GM19324 (cell line): ENCODE measurements around the gene PLEKHD1.

Experiments used
- ATAC-seq: cut with Tn5 transposase; IDR thresholded peaks from one replicate; pipeline ENCODE4 v1.9.1; 2021; ENCODE audit warnings: mild to moderate bottlenecking, moderate library complexity; ENCODE audit not compliant: unreplicated experiment, low FRiP score

The PLEKHD1 gene

DNA sequence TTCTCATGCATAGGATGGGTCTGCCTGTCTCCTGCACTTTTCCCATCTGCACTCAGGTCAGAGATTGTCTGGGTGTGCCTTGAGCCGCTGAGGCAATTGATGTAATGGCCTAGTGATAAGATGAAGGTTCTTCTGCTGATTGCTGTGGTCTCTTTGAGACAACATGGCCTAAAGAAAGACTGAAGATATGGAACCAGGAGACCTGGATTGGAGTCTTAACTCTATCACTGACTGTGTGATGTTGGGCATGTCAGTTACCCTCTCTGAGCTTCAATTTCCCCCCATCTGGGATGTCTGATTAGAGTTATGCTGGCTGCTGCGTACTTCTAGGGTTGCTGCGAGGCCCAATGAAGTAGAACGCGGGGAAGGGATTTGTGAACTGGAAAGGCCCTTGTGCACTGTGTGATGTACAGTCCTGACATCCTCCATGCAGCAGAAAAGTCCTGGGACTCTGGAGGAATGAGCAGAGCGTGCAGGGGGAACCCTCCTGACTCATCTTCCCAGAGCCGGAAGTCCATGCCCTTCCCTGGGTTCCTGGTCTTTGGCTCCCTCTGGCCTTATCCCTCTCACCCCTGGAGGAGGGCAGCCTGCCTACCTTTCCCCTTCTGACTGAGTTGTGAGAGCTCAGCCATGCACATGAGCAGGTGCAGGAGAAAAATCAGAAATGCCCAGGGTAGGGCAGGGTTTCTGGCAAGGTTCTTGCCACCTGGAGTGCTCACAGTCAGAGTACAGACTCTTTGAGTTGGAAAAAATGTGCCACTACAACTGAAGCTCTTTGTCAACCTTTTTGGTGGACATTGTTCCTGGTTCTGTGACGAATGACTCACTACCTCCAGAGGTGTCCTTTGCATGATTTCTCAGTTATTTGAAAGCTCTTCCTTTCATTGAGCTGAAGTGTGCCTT lies 21.1 kb downstream of the PLEKHD1 start:
- ATAC-seq: no peak

GRCh38 chr14:69506241-69506595 lies 21.7 kb downstream of the PLEKHD1 start:
- ATAC-seq: no peak

DNA sequence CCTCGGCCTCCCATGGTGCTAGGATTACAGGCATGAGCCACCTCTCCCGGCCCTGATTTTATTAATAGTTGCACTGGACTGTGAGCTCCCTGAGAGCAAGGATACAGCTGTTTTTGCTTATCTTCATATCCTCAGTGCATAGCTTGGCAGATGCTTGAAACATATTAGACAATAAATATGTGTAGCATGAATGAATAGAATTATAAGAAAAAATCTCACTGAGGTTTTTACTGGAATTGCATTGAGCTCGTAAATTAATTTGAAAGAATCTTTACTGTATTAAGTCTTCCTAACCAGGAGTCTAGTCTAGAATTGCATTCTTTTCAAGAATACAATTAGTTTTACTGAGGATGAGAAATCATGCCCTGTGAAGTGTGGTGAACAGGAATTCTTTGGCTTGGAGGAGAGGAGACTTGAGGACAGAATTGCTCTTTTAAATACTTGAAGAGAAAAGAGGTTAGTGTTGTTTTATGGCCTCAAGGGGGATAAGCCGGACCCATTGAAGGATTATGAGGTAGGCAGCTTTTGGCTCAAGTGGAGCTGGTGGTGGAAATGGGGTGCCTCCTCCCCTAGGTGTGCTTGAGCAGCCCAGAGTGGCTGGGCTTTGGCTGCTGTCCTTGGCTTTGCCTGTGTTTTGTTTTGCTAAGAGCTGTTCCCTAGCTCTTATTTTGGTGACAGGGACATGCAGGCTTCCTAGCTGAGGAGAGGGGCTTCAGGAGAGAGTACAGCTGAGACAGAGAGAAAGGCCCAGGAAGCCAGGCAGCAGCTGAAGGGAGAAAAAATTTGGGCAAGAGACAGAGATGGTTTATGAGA lies 34.0 kb downstream of the PLEKHD1 start:
- no peak for ATAC-seq

DNA sequence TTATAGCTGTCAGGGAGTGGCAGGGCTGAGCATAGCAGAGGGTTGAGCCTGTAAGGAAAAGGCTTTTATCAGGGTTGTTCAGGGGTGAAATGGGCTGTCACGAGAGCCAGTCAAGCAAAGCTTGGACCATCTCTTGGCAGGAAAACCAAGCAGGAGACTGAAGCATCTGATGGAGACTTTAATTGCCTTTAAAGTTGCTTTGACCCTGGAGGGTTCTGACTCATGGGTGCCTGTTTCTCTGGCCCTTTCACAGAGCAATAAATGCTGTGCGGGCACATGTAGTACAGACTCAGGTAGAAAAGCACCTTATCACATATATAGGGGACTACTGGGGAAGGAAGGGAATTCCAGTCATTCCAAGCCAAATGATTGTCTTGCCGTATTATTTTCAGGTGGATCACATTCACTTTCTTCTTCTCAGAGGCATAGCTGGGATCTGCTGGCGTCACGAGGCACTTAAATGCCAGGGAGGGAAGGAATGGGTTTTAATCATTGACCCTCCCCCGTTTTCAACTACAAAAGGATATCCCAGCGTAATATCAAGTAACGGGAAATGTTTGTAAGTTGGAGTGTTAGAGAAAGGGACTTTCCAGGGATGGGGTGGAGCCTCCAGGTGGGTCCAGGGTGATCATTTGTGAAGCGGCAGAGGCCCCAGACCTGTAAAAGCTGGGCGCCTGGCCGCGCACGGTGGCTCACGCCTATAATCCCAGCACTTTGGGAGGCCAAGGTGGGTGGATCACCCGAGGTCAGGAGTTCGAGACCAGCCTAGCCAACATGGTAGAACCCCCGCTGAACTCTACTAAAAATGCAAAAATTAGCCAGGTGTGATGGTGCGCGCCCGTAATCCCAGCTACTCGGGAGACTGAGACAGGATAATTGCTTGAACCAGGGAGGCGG lies 34.9 kb downstream of the PLEKHD1 start:
- no peak for ATAC-seq

DNA sequence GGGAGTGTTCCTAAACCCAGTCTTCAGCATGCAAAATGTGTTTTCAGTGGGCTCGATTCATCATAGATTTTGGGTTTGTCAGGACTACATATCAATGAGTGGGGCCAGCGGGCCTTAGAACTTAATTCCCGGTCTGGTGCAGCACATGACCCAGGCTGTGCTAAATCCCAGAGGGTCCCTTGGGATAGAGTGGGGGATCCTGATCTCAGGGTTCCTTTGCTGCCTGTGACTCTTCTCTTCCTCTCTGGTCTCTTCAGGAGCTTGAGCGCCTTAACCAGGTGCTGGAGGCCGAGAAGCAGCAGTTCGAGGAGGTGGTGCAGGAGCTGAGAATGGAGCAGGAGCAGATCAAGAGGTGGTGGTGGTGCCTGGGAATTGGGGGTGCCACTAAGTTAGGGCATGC lies 37.5 kb downstream of the PLEKHD1 start:
- no peak for ATAC-seq

DNA sequence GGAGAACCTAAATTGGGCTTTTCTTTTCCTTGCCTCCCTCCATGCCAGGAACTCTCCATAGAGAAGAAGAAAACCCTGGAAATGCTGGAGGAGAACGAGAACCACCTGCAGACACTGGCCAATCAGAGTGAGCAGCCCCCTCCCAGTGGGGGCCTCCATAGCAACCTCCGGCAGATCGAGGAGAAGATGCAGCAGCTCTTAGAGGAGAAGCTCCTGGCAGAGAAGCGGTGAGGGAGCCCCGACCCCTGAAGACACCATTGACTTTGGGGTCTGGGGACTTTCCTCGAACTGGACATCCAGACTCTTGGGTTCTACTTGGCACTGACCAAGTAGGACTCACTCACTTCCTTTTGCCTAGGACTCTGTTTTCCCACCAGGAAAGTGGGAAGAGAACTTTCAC lies 41.4 kb downstream of the PLEKHD1 start:
- no peak for ATAC-seq

GRCh38 chr14:69527635-69528034 lies 43.1 kb downstream of the PLEKHD1 start:
- ATAC-seq: no peak

DNA sequence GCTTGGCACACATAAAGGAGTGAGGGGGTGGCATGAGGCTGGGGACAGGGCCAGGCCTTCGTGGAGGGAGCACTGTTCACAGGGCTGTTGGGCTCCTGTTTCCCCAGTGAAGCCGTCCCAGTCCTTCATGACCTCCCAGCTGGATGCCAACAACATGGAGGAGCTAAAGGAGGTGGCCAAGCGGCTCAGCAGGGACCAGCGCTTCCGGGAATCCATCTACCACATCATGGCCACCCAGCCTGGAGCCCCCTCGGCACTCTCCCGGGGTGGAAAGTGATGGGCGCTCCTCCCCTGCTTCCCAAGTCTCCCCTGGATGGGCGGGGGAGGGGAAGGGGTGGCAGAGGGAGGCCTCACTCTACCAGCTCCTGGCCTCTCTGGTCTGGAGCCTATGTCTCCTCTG lies 43.6 kb downstream of the PLEKHD1 start:
- ATAC-seq: no peak

DNA sequence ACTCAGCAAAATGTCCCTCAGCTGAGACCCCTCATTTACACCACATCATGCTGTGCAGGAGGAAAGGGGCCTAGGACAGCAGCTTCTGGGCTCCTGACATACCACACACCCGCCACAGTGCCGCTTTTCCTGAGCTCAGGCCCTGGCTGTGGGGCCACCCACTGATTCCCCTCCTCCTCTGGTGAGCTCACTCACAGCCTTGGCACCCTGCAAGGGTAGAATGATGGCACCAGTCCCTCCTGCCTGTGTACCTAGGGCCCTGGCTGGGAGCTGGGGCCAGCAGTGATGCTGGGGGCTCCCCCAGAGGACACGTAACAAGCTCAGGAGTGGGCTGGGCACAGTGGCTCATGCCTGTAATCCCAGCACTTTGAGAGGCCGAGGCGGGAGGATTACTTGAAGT lies 44.4 kb downstream of the PLEKHD1 start:
- no peak for ATAC-seq

DNA sequence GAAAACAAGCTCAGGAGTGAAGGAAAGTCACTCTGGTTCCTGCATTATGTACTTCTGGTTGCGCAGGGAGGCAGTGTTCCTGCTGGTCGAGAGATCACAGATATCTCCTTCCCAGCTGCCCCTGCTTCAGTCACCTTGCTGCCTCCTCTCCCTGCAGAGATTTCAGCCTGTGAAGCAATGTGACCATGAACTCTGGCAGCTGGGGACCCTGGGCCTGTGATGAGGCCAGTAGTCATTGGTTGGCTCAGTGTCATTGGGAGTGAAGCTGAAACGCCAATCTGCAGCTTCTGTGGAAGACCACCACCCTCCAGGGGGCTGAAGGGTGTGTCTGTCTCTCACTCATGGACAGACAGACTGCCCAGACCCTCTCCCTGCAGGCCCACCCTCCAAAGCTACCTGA lies 45.0 kb downstream of the PLEKHD1 start:
- ATAC-seq: no peak

- no peak for ATAC-seq
These were observed 45.6 kb downstream of the PLEKHD1 start for GRCh38 chr14:69530095-69530494.

- ATAC-seq: no peak
These were observed 46.6 kb downstream of the PLEKHD1 start for GRCh38 chr14:69531135-69531534.

DNA sequence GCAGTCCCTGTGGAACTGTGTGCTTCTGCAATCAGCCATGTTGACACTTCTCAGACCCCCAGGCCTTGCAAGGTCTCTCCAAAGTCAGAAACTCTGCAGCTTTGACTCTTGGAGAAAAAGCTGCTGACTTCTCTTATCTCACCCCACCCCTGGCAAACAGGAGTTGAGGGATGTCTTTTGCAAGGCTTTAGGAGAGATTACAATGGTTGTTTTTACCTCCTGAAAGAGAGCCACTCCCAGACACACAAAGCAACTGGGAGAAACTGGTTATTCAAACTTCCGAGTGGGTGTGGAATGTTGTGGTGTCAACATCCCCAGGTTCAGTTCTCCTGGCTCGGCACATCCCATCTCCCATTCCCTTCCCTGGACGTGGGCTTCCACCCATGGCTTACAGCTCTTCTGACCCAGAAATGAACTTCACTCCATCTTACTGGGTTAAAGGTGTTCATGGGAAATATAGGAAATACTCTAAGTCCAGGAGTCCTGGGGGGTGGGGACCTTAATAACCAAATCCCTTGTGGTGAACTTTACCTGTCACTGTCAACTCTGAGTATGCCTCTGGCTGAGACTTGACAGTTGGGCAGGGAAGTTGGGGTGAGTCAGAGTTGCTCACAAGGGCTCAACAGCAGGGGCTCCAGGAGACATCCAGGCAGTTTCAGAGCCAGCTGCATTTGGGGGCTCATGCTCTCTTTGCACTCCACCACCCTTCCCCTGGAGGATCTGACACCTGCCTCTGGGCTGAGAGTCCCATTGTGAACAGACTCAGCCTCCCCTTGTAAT lies 48.2 kb downstream of the PLEKHD1 start:
- no peak for ATAC-seq

DNA sequence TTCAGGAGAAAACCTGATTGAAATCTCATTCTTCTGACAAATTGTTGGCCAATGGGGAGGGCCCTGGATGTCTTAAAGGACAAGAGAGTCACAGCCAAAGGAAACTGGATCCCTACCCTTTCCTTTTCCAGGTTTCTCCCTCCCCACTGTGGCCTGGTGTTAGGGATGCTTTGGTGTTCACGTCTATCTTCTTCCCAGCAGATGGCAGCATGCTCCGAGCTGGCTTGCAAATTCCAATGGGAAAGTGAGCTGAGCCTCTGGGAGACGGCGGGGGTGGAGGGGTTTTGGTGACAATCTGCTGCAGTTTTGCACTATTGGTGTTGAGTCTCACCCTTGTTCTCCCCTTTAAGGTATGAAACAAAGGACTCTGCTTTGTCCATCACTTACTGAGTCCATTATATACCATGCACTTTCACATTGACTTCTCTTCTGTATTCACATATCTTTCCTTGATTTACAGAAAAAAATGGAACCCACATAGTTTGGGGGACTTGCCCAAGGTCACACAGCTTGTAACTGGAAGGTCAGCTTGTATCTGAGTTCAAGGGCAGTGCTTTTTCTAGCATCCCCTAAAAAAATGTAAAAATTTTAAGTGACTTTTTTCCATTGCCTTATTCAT lies 50.8 kb downstream of the PLEKHD1 start:
- no peak for ATAC-seq

DNA sequence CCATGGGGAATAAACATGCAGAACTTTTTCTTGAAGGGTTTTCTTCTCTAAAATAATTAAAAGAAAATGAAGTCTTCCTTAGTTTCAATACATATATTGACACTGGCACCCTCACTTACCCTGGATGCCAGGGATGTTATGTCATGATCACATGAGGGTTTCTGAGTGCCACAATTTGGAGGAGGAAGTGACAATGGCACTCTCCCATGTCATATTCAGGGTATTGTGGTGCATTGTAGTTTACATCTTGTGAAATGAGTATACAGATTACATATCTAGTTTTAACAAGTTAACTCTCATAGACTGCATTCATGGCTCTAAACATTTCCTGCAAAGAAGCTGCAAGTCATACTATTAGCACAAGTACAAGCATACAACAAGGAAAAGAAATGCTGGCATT lies 52.4 kb downstream of the PLEKHD1 start:
- no peak for ATAC-seq

GRCh38 chr14:69537900-69538299 lies 53.4 kb downstream of the PLEKHD1 start:
- no peak for ATAC-seq

DNA sequence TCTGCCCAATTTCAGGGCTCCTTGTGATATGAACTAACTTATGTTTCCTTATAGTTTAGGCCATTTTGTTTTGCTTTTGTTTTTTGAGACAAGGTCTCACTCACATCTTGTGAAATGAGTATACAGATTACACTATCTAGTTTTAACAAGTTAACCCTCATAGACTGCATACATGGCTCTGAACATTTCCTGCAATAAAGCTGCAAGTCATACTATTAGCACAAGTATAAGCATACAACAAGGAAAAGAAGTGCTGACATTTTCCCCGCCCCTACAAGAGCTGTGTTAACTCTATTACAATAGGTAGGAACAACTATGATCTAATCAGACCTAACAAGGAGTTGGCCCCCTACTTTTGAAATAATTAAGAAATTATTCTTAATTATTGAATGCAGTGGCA lies 54.2 kb downstream of the PLEKHD1 start:
- ATAC-seq: no peak

DNA sequence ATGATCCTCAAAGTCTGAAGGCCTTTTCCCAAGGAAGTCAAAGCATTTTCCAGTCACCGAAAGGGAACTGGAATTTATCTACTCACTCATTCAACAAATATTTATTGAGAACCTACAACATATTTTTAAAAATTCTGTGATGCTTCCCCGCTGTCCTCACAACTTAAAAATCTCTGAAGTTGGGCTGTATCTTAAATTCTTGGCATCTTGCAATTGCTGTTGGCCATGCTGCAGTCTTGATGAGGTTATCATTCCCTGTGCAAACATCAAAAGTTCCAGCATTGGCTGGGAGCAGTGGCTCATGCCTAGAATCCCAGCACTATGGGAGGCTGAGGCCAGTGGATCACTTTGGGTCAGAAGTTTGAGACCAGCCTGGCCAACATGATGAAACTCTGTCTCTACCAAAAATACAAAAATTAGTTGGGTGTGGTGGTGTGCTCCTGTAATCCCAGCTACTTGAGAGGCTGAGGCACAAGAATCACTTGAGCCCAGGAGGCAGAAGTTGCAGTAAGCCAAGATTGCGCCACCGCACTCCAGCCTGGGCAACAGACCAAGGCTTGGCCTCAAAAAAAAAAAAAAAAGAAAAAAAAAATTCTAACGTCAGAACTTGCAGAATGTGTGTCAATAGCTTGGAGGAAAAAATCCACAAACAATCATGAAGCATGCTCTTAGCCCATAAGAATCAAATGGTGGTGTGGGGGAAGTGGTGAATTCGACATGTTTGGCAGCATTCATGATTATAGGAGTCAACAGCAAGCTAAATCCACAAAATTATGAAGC lies 55.3 kb downstream of the PLEKHD1 start:
- ATAC-seq: no peak
